HG02852 (cell line): Measurements from ENCODE around the gene HS6ST3.

Experiments
- ATAC-seq: cut with Tn5 transposase; IDR thresholded peaks from one replicate; pipeline ENCODE4 v1.9.1; 2021; ENCODE audit warnings: mild to moderate bottlenecking, moderate library complexity; ENCODE audit not compliant: unreplicated experiment

The HS6ST3 gene

DNA sequence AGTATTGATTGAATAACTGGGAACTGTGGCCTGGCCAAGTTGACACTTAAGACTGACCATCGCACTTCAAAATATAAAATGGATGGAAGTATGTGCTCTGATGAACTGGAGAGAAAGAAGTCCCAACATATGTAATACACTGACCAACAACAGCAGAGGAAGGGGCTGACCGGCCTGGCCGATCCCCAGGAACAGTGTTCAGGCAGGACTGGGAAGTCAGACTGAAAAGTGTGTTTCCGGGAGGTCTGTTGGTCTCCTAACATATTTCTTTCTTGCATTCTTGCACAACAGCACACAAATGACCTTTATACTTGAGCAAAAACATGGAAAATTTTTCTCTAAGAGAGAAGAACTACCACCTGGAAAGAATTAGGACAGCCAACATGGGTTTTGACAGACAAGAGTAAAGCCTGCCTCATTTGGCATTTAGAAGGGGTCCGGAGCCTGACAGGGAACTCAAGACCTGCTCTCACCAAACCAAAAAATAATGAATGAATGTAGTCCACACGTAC, 606.5 kb downstream of the HS6ST3 start:
- no peak for ATAC-seq

DNA sequence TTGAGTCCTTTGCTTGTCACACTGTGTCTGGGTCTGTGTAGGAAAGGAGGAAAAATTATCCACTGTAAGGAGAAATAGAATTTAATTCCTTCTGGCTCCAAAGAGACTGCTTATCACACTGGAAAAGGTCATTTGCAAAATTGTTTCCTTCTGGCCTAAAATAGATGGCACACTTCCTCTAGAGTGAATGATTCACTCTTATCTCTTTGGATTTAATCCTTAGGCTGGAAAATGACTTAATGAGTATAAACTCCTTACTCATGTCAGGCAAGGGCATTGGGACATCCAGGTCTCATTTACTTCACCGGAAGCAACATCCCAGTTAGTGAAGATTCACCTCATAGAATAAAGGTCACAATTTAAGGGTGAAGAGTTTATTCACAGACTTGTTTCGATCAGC, 610.8 kb downstream of the HS6ST3 start:
- ATAC-seq = no peak

DNA sequence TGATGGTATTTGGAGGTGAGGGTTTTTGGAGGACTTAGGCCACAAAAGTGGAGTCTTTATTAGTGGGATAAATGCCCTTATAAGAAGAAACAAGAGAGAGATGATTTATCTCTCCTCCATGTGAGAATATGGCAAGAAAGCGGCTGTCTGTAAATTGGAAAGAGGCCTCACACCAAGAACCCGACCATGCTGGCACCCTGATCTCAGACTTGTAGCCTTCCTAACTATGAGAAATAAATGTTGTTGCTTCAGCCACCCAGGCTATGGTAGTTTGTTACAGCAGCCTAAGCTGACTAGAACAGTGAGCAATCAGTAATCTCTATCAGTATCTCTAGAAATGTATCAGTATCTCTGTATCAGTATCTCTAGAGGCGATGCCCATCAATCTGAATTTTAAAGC, 617.2 kb downstream of the HS6ST3 start:
- no peak for ATAC-seq

DNA sequence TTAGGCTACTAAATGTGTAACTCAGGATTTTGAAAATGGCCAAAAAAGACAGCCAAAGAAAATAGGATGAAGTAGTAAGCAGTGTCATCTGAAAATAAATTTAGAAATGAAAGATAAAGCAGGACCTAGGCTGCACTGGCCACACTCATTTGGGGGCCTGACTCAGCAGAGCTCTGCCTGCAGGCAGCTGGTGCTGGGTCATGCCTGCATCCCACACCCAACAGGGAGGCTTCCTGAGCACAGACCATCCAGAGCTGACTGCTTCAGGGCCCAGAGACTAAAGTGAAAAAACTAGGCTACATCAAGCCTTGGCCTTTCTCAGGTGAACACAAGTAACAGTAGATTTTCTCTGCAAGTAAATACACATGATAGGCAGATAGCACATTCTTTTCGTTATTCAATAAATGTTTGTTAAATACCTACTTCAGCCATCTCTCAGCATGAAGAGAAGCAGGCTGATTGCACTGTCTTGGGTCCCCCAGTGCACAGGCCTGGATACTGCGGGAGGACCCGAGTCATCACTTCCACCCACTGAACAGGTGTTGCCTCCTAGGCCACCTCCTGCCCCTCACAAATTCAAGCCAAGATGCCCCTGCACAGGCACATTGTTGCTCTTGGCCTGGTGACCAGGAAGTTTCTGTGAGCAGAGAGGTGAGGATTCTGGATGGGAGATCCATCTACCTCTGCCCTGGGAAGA, 620.4 kb downstream of the HS6ST3 start:
- ATAC-seq = no peak

DNA sequence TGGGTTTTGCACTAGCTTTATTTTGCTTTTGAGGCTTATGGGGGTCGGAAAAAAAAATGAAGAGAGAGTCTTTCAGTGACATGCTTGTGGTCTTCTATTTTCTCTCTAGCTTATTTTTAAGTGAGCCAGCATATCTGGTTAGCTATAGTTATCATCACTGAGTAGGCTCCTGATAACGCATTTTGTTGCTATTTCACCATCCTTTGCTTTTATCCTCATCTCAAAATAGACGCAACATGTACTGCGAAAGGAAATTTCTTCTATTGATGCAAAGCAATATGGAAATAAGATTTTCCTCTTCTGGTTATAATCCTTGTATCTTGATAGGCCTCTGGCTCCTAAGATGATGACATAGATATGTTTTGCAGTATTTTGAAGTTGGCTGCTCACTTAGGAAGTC, 630.5 kb downstream of the HS6ST3 start:
- no peak for ATAC-seq

DNA sequence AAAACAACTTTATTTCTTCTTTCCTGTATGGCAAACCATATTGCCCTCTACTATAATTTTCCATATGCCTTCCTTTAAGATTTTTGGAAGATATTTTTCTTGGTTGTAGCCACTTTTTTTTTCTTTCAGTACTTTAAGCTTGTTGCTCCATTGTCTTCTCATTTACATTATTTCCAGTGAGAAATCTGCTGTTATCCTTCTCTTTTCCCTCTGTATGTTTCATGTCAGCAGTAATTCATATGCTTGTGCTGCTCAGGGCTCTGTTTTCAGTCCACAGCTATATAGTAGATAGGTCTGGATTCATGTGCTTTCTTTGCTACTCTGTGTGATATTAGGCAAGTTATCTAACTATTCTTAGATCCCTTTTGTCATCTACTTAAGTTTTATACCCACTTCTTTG, 636.7 kb downstream of the HS6ST3 start:
- no peak for ATAC-seq

DNA sequence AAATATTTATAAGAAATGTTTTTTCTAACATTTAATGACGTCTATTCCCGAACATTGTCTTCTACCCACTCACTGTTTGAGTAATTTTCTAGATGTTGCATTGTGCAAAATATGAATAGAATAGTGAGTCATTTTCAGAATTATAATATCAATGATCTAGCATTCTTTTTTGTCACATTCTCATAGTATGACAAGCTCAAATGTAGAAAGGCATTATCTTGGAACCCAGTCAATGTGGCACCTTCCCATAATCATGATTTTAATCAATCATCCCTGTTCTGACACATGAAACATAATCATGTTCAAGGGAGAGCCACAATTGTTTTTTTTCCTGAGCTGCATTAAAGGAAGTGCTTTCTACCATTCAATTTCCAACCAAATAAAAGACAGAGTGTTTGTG, 638.6 kb downstream of the HS6ST3 start:
- no peak for ATAC-seq

DNA sequence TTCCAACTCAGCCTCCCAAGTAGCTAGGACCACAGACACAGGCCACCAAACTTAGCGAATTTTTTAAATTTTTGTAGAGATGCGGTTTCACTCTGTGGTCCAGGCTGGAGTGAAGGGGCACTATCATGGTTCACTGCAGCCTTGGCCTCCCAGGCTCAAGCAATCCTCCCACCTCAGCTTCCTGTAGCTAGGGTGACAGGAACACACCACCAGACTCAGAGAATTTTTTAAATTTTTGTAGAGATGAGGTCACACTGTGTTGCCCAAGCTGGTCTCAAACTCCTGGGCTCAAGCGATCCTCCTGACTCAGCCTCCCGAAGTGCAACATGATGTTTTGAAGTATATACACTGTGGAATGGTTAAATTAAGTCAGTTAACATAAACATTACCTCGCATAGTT, 640.8 kb downstream of the HS6ST3 start:
- no peak for ATAC-seq

DNA sequence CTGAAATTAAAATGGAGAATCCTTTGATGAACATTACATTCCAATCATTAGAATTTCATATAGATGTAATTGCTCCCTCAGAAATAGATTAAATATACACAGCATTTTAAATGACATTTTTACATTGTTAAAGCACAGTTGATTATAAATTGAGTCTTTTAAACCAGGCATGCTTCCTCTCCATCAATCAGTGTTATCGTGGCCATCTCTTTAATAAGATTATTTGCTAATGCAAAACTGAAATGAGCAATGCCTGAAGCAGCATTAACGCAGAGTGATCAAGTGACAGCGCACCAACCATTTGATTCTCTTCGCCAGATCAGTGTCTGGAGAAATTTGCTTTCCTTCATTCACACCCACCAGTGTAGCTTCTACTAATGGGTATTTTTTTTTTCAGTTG, 644.6 kb downstream of the HS6ST3 start:
- no peak for ATAC-seq

DNA sequence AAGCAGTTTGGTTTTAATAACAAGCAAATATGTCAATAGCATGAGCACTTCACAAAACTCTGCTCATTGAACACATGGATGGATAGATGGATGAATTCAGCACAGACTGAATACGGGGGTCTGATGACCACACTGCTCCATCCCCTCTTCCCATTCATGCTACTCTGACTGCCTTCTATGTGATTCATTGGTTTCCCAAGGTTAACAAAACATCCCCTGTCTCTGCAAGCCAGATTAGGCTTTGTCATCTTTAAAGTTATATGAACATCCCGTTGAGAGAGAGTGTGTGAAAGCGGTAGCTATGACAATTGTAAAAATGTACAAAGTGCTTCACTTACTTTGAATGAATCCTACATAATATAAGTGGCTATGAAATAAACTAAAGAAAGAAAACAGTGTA, 651.9 kb downstream of the HS6ST3 start:
- no peak for ATAC-seq

DNA sequence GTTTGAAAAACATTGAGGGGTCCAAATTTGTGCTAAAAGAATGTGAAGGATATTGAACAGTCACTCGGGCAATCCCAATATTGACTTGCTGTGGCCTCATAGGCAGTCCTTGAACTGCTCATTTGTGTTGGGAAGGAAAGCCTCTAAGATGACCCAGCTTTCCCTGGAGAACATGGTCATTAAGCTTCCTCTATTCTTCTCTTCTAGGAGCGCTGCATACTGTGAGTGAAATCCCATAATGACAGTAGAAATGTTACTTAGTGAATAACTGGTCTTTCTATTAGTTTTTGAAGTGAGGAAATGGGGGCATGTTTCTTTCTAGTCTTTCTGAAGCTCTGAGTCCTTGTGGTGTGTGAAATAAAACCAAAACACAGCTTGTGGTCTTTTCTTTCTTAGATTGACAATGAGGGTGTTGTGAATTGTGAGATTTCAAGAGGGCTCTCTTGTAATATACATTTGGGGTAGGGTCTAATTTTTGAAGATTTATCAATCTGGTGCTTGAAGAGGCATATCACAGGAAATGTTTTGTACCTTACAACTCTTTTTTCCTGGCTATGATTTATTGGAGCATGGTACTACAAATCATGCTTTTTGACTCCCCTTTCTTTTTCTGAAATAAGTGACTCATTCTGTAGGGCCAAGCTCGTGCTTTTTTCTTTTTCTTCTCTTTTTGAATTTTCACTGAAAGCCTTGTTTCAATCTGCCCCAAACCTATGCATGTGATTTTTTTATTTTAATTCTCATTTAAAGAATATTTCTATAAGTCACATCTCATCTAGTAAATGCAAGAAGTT, 653.6 kb downstream of the HS6ST3 start:
- no peak for ATAC-seq

DNA sequence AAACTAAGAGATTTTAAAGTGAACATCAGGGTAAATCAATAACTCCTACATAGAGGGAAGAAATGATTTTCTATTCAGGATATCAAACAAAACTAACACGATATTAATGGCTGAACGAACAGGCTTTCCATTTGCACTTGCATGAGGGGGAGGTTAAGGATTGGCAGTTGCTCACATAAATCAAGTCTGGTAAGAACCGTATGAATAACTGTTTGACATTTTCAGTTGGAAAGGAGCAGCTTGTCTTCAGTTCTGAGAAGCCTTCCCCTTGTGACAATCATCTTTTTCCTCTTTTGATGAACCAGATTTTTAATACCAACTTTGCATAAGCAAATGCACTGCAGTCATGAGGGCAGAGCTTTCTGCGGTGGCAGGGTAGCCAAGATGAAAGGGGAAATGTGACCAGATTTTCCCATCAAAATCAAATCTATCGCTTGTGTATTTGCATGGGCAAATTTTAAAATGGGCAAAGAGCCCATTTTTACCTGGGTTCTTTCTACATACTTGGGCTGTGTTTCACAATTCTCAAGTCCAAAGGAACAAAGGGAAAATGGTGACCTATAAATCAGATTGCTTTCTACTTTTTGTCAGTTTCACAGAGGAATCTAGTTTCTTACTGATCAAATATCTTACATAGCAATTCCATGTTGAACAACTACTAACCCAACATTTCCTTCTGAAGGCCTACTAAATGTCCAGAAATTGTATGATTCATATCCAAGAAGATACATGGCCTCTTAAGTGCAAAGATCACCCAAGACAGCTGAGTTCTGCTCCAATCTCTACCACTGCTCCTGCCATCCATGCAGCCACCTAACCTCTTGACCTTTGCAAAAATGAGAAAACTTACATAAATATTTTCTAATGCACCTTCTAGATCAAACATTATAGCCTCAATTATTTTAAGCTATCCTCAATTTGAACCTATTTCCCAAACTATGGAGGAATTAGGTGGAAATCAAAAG, 654.7 kb downstream of the HS6ST3 start:
- no peak for ATAC-seq

DNA sequence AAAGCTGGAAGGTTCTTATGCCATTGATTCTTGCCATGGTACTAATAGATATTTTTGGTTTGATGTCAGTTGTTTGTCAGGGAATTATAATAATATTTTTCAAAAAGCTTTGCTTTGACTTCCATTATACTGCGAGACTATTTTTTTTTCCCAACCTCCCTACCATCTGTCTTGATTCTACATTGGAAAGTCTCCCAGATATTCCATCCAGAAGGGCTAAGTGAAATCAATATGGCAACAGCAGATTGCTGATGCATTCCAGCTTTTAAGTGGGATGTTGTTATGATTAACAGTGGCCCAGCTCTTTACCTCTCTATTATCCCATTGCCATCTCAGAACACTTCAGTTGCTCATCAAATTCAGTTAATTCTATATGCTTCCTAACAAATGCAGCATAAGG, 657.0 kb downstream of the HS6ST3 start:
- no peak for ATAC-seq

DNA sequence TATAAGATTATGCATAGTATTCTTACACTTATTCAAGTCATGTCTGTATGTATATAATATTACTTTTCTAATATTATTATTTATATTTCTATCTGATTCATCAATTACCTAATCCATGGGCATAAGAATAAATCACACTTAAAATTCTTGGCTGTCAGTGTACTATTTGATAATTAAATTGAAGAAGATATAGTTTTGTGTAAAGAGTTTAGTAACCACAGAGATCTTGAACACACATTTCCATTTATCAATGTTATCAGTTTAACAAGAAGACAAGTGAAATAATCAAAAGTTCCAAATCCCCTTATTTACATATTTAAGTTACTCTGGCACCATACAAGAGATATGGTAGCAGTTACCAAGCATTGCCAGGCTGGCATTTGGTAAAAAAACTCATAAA, 659.9 kb downstream of the HS6ST3 start:
- no peak for ATAC-seq

DNA sequence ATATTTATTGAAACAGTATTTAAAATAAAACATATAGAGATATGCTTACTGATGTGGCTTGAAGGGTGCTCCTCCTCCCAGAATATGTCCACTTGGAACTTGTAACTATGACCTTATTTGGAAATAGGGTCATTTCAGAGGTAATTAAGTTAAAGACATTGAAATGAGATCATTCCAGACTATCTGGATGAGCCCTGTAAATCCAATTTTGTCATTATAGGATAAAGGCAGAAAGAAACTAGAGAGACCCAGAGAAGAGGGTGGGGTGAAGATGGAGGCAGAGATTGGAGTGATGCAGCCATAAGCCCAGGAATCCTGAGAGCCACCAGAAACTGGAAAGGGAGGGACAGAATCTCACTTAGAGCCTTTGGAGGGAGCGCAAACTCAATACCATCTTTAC, 661.2 kb downstream of the HS6ST3 start:
- no peak for ATAC-seq

DNA sequence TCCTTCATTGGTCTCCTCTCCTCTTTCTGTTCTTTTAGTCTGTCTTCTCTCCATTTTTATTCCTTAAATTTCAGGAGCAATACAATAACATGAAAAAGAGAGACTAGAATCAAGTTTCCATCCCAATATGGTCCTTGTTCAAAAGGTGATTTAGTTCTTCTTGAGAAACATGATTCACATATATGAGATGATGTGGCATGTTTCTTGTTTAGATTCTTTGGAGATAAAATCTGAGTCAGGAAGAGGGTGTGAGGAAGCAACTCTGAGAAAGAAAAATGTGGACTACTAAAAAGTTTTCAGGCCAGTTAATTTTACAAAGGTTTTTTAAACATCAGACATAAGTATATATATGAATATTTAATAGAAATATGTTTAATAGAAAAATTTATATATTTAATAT, 673.0 kb downstream of the HS6ST3 start:
- ATAC-seq = no peak

DNA sequence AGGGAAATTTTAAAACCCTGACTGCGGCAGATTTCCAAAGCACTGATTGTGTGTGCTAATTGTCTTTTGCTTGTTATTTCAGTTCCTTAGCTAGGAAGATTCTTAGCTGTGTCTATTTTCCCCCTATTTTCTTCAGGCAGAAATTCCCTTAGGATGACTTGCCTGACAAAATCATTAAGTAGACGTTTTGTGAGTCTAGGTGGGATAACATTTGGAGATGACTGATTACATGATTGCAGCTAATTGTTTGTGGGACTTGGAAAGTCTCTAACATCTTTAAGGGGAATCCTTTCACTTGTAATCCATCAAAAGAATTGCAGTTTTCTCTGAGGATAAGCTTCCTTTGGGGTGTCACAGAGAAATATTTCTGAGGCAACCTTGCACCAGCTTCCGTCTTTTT, 676.4 kb downstream of the HS6ST3 start:
- no peak for ATAC-seq

DNA sequence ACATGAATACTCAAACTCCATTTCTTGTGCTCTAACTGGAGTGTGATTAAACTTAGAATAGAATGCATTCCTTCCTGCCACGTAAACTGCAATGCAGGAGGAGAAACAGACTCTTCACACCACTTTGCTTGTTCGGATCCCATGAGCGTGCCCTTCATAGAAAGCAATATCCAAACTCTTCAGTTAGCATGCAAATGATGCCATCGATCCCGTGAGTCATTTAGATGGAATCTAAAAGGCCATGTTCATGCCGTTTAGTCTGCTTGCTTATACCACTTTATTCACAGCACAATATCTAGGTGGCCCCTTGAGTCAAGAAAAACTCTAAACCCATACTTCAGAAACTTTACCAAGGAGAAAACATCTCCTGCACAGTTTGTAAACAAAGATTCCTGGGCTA, 678.6 kb downstream of the HS6ST3 start:
- no peak for ATAC-seq

DNA sequence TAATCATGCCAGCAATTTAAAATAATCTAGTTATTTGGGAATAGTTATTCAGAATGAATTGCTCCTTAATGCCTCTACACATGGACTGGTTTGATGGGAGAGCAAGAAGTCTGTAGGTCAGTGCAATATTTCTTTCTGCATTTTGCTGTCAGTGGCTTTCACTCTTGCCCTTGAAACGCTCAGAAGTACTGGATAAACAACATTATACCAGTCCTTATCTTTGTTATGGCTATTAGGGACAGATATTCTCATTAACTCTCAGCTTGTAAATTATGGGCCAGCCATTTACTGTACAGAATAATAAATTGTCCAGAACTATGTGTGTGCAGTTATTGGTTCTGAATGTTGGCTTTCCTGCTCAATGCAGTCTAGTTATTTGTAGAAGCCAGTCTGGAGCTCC, 680.0 kb downstream of the HS6ST3 start:
- no peak for ATAC-seq

DNA sequence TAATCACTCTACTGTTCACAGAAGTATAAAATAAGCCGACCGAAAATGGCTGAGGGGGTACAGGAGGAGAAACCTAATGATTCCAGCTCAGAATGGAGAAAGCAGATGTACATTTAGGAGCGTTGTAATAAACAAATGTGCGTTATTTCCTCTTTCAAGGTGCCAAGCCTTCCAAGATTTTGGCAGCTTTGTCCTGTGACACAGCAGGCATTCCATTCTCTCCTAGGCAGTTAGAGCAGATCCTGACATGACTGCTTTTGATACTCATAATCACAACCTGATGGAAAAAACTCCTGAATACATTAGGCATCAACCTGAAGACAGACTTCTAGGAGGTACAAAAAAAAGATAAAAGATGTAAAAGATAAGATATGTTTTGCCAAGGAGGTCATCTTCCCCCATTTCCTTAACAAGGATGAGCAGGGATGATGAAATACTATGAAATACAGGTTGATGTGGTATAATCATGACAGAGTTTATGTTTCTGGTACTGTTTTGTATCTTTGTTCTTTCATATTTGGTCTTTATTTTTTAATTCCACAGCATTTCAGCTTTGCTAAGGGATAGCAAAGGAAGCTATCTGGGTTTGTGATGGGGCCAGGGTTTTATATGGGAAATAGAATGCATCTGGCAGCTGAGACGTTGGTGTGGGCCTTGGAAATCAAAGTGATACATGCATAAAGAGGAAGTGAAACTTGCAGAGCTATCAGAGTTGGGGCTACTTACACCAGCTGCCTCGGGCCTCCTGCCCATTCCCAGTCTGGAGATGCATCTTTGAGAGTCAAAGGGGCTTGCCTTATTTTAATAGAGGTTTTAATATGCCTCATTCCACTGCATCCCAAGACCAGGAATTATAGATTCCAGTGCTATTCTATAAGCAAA, 681.8 kb downstream of the HS6ST3 start:
- ATAC-seq = peak; percentile 66
